Superior temporal gyrus (tissue), 1 donor: ENCODE measurements around the gene CSRP3.
"Not testable (repeated sequence)": the region's sequence is repeated elsewhere in the genome, so short reads cannot be mapped to it uniquely, and the experiment has no call there.

ENCODE experiments used
- DNase-seq: peaks from one replicate; pipeline ENCODE4 v3.0.0-alpha.2; 2016; ENCODE audit errors: extremely low spot score

Gene CSRP3

GRCh38 chr11:19187114-19187832, 14.5 kb downstream of the CSRP3 start:
- no peak for DNase-seq

- DNase-seq = no peak
Measured at GRCh38 chr11:19185516-19186052, 16.2 kb downstream of the CSRP3 start.

DNA sequence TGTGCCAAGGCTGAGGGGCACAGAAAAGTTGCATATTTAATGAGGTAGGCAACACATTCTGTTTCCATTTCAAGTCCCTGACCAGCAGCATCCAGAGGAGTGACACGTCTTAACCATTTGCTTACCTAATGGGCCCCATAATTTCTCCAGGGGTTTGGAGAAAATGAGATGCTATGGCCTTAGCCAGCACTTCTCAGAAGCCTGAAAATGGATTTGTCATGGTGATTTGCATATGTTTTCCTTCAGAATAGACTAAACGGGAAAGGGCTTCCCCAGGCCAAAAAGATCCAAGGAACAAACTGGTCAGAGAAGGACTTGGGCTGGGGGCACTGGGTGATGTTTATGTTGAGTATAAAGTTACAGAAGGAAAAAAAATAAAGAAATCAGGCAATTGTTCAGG, 16.7 kb downstream of the CSRP3 start:
- no peak for DNase-seq

GRCh38 chr11:19183646-19184045, 18.1 kb downstream of the CSRP3 start:
- no peak for DNase-seq

GRCh38 chr11:19181531-19182261, 20.1 kb downstream of the CSRP3 start:
- DNase-seq = no peak

- DNase-seq = no peak
Measured at GRCh38 chr11:19176629-19177186, 25.1 kb downstream of the CSRP3 start.

DNA sequence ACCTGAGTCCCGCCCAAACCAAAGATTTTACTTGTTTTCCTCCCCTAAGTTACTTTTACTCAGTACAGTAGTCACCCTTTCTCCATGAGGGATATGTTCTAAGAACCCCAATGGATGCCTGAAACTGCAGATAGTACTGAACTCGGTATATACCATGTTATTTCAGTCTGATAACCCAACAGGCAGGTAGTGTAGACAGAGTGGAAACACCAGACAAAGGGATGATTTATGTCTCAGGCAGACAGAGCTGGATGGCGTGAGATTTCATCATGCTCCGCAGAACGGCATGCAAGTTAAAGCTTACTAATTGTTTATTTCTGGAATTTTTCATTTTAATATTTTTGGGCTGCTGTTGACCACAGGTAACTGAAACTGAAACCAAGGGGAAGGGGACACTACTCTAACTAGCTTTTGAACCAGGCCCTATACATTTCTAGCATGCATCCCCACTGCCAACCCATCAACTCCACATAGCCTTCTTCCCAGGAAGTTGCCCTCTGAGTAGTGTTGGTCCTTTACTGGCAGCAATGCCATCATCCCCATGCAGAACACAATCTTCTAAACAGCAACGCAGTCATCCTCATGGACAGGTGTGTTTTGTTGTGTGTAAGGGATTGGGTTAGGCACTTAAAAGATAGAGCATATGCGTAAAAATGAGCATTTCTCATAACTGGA, 27.7 kb downstream of the CSRP3 start:
- DNase-seq = no peak

GRCh38 chr11:19173004-19173689, 28.6 kb downstream of the CSRP3 start:
- DNase-seq = no peak

DNA sequence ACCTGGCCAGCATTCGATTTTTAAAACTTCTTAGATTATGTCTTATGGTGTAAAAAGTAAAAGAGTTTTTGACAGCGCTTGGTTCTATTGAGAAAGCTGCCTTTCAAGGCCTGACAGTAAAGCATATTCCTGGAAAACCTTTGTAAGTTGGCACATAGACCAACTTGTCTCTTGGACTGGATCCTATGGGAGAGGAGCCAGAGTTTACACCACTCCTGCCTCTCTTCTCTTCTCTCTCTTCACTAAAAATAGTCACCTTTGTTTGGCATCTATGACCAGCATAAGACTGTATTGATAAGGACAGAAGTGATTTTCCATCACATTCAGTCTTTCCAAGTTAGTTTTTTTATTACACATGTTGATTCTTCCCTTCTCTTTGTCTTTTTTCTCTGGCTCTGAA, 33.7 kb downstream of the CSRP3 start:
- no peak for DNase-seq

DNA sequence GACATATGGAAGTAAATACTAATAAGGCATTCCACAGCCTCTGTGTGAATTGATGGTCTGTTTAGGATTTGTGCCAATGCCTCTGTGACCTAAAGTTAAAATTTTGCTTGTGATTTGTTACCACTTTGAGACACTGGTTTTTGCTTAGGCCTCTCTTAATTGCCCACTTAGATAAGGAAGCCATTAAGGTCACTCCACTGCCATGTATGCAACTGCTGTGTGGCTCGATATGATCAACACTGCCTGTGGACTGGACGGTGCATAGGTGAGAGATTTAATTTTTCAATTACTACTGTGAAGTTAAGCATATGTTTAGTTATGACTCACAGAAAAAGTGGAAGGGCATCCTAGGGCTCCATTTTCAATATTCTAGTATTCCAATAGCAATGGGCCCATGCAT, 36.9 kb downstream of the CSRP3 start:
- no peak for DNase-seq

- DNase-seq = no peak
Measured at GRCh38 chr11:19164230-19164855, 37.4 kb downstream of the CSRP3 start.

DNA sequence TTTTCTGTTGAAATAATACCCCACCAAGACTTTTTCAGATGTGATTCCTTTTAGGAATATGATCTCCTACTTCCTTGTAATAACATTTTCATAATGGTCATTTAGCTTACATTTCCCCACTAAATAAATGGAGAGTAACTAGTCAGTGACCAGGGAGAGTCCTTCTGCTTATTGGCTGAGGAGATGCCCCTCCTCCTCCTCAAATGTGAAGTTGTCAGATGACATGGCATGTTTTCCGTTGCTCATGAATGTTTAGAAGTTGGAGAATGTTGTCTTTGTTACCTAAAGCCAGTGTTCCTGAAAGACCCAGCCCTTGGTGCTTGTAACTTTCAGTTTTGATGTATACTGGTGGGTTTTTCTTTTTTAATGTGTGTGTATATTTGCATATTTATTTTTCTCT, 38.2 kb downstream of the CSRP3 start:
- DNase-seq = no peak

DNA sequence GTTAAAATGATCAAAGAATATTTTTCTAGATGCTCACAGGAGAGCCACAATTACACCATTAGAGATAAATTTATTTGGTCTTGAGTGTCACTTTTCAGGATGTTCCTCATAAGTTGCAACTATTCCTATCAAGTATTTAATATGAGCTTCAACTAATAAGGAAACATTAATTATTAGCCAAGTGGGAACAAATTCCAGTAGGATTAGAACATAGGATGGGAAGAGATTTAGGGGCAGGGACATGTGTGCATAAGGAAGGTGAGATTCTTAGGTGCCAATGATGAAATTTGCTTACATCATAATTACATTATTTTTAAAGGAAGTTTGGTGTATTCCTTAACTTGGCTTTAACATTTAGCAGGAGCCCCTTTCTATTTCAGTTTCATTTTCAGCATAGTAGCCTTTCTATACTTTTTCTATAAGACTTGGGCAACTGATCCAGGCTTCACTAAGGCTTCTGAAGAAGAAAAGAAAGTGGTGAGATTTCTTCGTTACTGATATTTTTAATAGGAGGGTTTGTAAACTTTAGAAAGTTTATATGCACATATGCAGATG, 38.8 kb downstream of the CSRP3 start:
- DNase-seq = no peak

- no peak for DNase-seq
Measured at GRCh38 chr11:19161651-19162050, 40.1 kb downstream of the CSRP3 start.

- DNase-seq = no peak
Measured at GRCh38 chr11:19160847-19161246, 40.9 kb downstream of the CSRP3 start.

DNA sequence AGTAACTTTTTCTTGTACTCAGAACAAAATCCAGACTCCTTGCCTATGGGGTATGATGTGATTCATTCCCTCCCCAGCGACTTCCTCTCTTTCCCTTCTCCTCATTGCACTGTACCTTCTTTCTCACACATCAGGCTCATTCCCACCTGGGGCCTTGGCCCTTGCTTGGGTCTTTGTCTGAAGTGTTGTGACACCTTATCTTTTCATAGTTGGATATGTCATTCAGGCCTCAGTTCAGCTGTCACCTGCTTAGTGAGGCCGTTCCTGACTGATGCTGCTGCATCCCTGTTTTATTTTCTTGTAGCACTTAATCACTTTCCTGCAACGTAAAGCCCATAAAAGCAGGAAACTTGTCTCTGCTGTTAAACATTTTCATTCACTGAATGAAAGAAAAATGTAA, 44.9 kb downstream of the CSRP3 start:
- DNase-seq = no peak

- no peak for DNase-seq
Measured at GRCh38 chr11:19145319-19145718, 56.5 kb downstream of the CSRP3 start.

GRCh38 chr11:19136884-19137283, 64.9 kb downstream of the CSRP3 start:
- DNase-seq = not testable (repeated sequence)

GRCh38 chr11:19134004-19134403, 67.8 kb downstream of the CSRP3 start:
- DNase-seq = no peak
